HEK293T (cell line): Measurements from ENCODE around the gene CAP2.

Experiments
- ARNT ChIP-seq: fragments of 450-650 bp; IDR thresholded peaks from 2 replicates; pipeline ENCODE4 v1.6.1; 2017; ENCODE audit warnings: mild to moderate bottlenecking
- BHLHE40 ChIP-seq: fragments of 450-650 bp; IDR thresholded peaks from 2 replicates; pipeline ENCODE4 v1.6.1; 2016; ENCODE audit warnings: mild to moderate bottlenecking, moderate library complexity, borderline replicate concordance
- ELF4 ChIP-seq: fragments of 450-650 bp; IDR thresholded peaks from 2 replicates; pipeline ENCODE4 v1.6.1; 2017; ENCODE audit warnings: antibody characterized with exemption
- FOXA1 ChIP-seq: fragments of 450-650 bp; IDR thresholded peaks from 2 replicates; pipeline ENCODE4 v1.6.1; 2016; ENCODE audit warnings: mild to moderate bottlenecking
- FOXK2 ChIP-seq: fragments of 450-650 bp; IDR thresholded peaks from 2 replicates; pipeline ENCODE4 v1.6.1; 2016; ENCODE audit warnings: mild to moderate bottlenecking
- FOXM1 ChIP-seq: fragments of 450-650 bp; IDR thresholded peaks from 2 replicates; pipeline ENCODE4 v1.6.1; 2017; ENCODE audit warnings: mild to moderate bottlenecking, borderline replicate concordance
- HDGF ChIP-seq: fragments of 450-650 bp; IDR thresholded peaks from 2 replicates; pipeline ENCODE4 v1.6.1; 2017; ENCODE audit warnings: antibody characterized with exemption, borderline replicate concordance
- NFRKB ChIP-seq: fragments of 450-650 bp; IDR thresholded peaks from 2 replicates; pipeline ENCODE4 v1.6.1; 2016; ENCODE audit warnings: mild to moderate bottlenecking, moderate library complexity
- SP1 ChIP-seq: fragments of 450-650 bp; IDR thresholded peaks from 2 replicates; pipeline ENCODE4 v1.6.1; 2017
- TARDBP ChIP-seq: fragments of 450-650 bp; IDR thresholded peaks from 2 replicates; pipeline ENCODE4 v1.6.1; 2016
- ZNF384 ChIP-seq: fragments of 450-650 bp; IDR thresholded peaks from 2 replicates; pipeline ENCODE4 v1.6.1; 2016
- TF ChIP-seq, protein P1 (sequence below): fragments of 450-650 bp; IDR thresholded peaks from 2 replicates; pipeline ENCODE4 v1.6.1; 2016

GRCh38 chr6:17446713-17447112, 53.3 kb downstream of the CAP2 start:
- TF ChIP-seq ZNF384 = no peak
- TF ChIP-seq TARDBP = no peak
- no peak for TF ChIP-seq FOXK2
- no peak for TF ChIP-seq SP1
- TF ChIP-seq, protein P1, sequence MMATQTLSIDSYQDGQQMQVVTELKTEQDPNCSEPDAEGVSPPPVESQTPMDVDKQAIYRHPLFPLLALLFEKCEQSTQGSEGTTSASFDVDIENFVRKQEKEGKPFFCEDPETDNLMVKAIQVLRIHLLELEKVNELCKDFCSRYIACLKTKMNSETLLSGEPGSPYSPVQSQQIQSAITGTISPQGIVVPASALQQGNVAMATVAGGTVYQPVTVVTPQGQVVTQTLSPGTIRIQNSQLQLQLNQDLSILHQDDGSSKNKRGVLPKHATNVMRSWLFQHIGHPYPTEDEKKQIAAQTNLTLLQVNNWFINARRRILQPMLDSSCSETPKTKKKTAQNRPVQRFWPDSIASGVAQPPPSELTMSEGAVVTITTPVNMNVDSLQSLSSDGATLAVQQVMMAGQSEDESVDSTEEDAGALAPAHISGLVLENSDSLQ = no peak
- TF ChIP-seq FOXA1 = no peak
- TF ChIP-seq NFRKB = no peak
- no peak for TF ChIP-seq FOXM1
- TF ChIP-seq ELF4 = no peak
- no peak for TF ChIP-seq BHLHE40
- TF ChIP-seq HDGF = no peak
- no peak for TF ChIP-seq ARNT
